H1 (cell line): ENCODE results near the gene SNAP29. TPM values are rescaled to one million over a fixed set of nuclear protein-coding genes. Genes with fewer than 3 reads are reported as not detected.

Experiments
- CTCF ChIA-PET: fragments of 300-600 bp; sonication (Branson Sonifier 250); formaldehyde crosslinking; loops from one replicate; lab custom pipeline; 2021; ENCODE audit not compliant: partially characterized antibody; lab: Charles Lee
- POLR2A ChIA-PET: fragments of 300-600 bp; sonication (Branson Sonifier 250); formaldehyde crosslinking; loops from one replicate; lab custom pipeline; 2021; ENCODE audit warnings: inconsistent platforms; ENCODE audit not compliant: partially characterized antibody; lab: Charles Lee
- DNase-seq, 2 experiments: peaks; one replicate each; pipeline versions ENCODE4 v3.0.0 to v3.0.0-alpha.2; 2010 to 2022; ENCODE audit warnings: low spot score in 2 of 2, low read depth in 1 of 2, mixed read lengths in 1 of 2
- FAIRE-seq: peaks from 2 replicates; lab custom pipeline; 2011; peaks lifted over from hg19 to GRCh38; lab: Jason Lieb, UNC
- H2AFZ ChIP-seq: 2 replicates; pipeline ENCODE4 v1.8.1; 2012; ENCODE audit warnings: low read length, inconsistent platforms
- H2AK5ac ChIP-seq: 2 replicates; pipeline ENCODE4 v1.6.1; 2013; ENCODE audit warnings: low read depth, low read length
- H2BK120ac ChIP-seq: replicated peaks from 2 replicates; pipeline ENCODE3; 2013; ENCODE audit warnings: low read depth, low read length, inconsistent platforms
- H2BK12ac ChIP-seq: 2 replicates; pipeline ENCODE4 v1.6.1; 2013; ENCODE audit warnings: low read depth, low read length
- H2BK15ac ChIP-seq: 2 replicates; pipeline ENCODE4 v1.6.1; 2013; ENCODE audit warnings: low read length
- H2BK20ac ChIP-seq: 2 replicates; pipeline ENCODE4 v1.6.1; 2013; ENCODE audit warnings: low read length
- H2BK5ac ChIP-seq: 2 replicates; pipeline ENCODE4 v1.6.1; 2013; ENCODE audit warnings: low read depth, low read length
- H3K14ac ChIP-seq: 2 replicates; pipeline ENCODE4 v1.6.1; 2013; ENCODE audit warnings: inconsistent platforms; ENCODE audit not compliant: insufficient read length
- H3K18ac ChIP-seq: 2 replicates; pipeline ENCODE4 v1.6.1; 2013; ENCODE audit warnings: low read length; ENCODE audit errors: extremely low read depth
- H3K23ac ChIP-seq: 2 replicates; pipeline ENCODE4 v1.6.1; 2013; ENCODE audit warnings: inconsistent platforms; ENCODE audit not compliant: insufficient read length
- H3K23me2 ChIP-seq: 2 replicates; pipeline ENCODE4 v1.6.1; 2013; ENCODE audit warnings: low read depth, low read length
- H3K27ac ChIP-seq: 2 replicates; pipeline ENCODE4 v1.6.1; 2011; ENCODE audit warnings: low read depth, low read length, inconsistent platforms
- H3K27me3 ChIP-seq, 4 experiments: replicated peaks in 1 of 4; 1 replicate in 1 of 4; 2 replicates in 3 of 4; pipeline versions ENCODE4 v1.6.1 to v1.8.1; 2011 to 2013; ENCODE audit warnings: low read length in 3 of 4, mild to moderate bottlenecking in 3 of 4, inconsistent platforms in 2 of 4, mixed read lengths in 2 of 4, moderate library complexity in 1 of 4; ENCODE audit not compliant: control insufficient read depth in 3 of 4, insufficient read depth in 3 of 4; ENCODE audit errors: extremely low read depth in 1 of 4
- H3K36me3 ChIP-seq, 4 experiments: 2 replicates each; pipeline versions ENCODE4 v1.6.1 to v1.8.1; 2011 to 2013; ENCODE audit warnings: mild to moderate bottlenecking in 4 of 4, low read length in 3 of 4, moderate library complexity in 2 of 4, control low read depth in 1 of 4, inconsistent platforms in 1 of 4; ENCODE audit not compliant: insufficient read depth in 4 of 4, control insufficient read depth in 2 of 4
- H3K4ac ChIP-seq: replicated peaks from 2 replicates; pipeline ENCODE3; 2013; ENCODE audit warnings: low read length, low read depth, mixed read lengths, inconsistent platforms; ENCODE audit not compliant: insufficient read length
- H3K4me1 ChIP-seq, 4 experiments: replicated peaks in 1 of 4; 1 replicate in 1 of 4; 2 replicates in 3 of 4; pipeline versions ENCODE4 v1.6.1 to v1.8.1; 2011 to 2013; ENCODE audit warnings: low read length in 3 of 4, inconsistent platforms in 2 of 4, mixed read lengths in 1 of 4; ENCODE audit not compliant: insufficient read depth in 4 of 4, control insufficient read depth in 3 of 4
- H3K4me2 ChIP-seq, 2 experiments: 2 replicates each; pipeline versions ENCODE4 v1.6.1 to v1.8.1; 2011 to 2013; ENCODE audit warnings: low read depth in 2 of 2, low read length in 2 of 2, control low read depth in 1 of 2, inconsistent platforms in 1 of 2, mild to moderate bottlenecking in 1 of 2; ENCODE audit not compliant: insufficient read depth in 1 of 2
- H3K4me3 ChIP-seq, 4 experiments: fragments of 200-600, 300-600 bp in 1 of 4; sonication (generic), shearing (Covaris generic), sonication (Bioruptor Twin) in 1 of 4; 2 replicates each; pipeline versions ENCODE4 v1.5.1 to v1.8.1; 2011 to 2016; ENCODE audit warnings: low read length in 4 of 4, low read depth in 3 of 4, control low read depth in 2 of 4, inconsistent platforms in 2 of 4, mild to moderate bottlenecking in 2 of 4, mixed read lengths in 1 of 4, moderate library complexity in 1 of 4; ENCODE audit not compliant: insufficient read depth in 2 of 4; ENCODE audit errors: extremely low read depth in 1 of 4
- H3K56ac ChIP-seq: replicated peaks from 2 replicates; pipeline ENCODE3; 2013; ENCODE audit warnings: low read depth, mild to moderate bottlenecking, mixed read lengths, low read length, inconsistent platforms; ENCODE audit not compliant: insufficient read length
- H3K79me1 ChIP-seq: 2 replicates; pipeline ENCODE4 v1.6.1; 2013; ENCODE audit warnings: low read depth, low read length, control low read depth
- H3K79me2 ChIP-seq, 2 experiments: 2 replicates each; pipeline versions ENCODE4 v1.6.1 to v1.8.1; 2012 to 2013; ENCODE audit warnings: low read length in 2 of 2, mild to moderate bottlenecking in 2 of 2, inconsistent platforms in 1 of 2; ENCODE audit not compliant: insufficient read depth in 2 of 2, control insufficient read depth in 1 of 2
- H3K9ac ChIP-seq, 4 experiments: replicated peaks in 1 of 4; 1 replicate in 1 of 4; 2 replicates in 3 of 4; pipeline versions ENCODE4 v1.6.1 to v1.8.1; 2011 to 2013; ENCODE audit warnings: low read depth in 3 of 4, low read length in 3 of 4, control low read depth in 2 of 4, mild to moderate bottlenecking in 2 of 4, moderate library complexity in 2 of 4, inconsistent platforms in 1 of 4; ENCODE audit errors: extremely low read depth in 1 of 4
- H3K9me3 ChIP-seq, 2 experiments: 2 replicates each; pipeline versions ENCODE4 v1.6.1 to v1.8.1; 2012 to 2013; ENCODE audit warnings: mild to moderate bottlenecking in 2 of 2, moderate library complexity in 2 of 2, control low read depth in 1 of 2, inconsistent platforms in 1 of 2, low read depth in 1 of 2, low read length in 1 of 2, mixed read lengths in 1 of 2; ENCODE audit not compliant: insufficient read depth in 2 of 2
- H4K20me1 ChIP-seq, 2 experiments: replicated peaks in 1 of 2; 2 replicates each; pipeline versions ENCODE3 to v1.8.1; 2011 to 2013; ENCODE audit warnings: inconsistent platforms in 2 of 2, low read length in 2 of 2, mild to moderate bottlenecking in 1 of 2; ENCODE audit not compliant: insufficient read depth in 2 of 2, control insufficient read depth in 1 of 2
- H4K5ac ChIP-seq: 2 replicates; pipeline ENCODE4 v1.6.1; 2013; ENCODE audit warnings: low read length, low read depth, mixed read lengths, inconsistent platforms; ENCODE audit not compliant: insufficient read length
- H4K8ac ChIP-seq: 2 replicates; pipeline ENCODE4 v1.8.0; 2013; ENCODE audit warnings: mild to moderate bottlenecking, moderate library complexity, low read length, inconsistent platforms; ENCODE audit not compliant: insufficient read depth; ENCODE audit errors: extremely low read depth
- H4K91ac ChIP-seq: replicated peaks from 2 replicates; pipeline ENCODE3; 2013; ENCODE audit warnings: low read length, mixed read lengths, inconsistent platforms; ENCODE audit not compliant: insufficient read length
- BRCA1 ChIP-seq: IDR thresholded peaks from 2 replicates; pipeline ENCODE4 v1.6.1; 2012; ENCODE audit warnings: low read depth, low read length, improper control_type of control experiment
- CBX5 ChIP-seq: fragments of 300-800, 300-1000 bp; sonication (generic); IDR thresholded peaks from 2 replicates; pipeline ENCODE4 v1.7.1; 2016; ENCODE audit warnings: antibody characterized with exemption, low read length, low read depth
- EZH2 ChIP-seq: fragments of 200-600 bp; sonication (generic); IDR thresholded peaks from 2 replicates; pipeline ENCODE4 v1.7.1; 2012; ENCODE audit warnings: low read depth, mild to moderate bottlenecking, moderate library complexity, low read length, inconsistent platforms; ENCODE audit not compliant: severe bottlenecking
- GABPA ChIP-seq: IDR thresholded peaks from 2 replicates; pipeline ENCODE4 v1.6.1; 2011; ENCODE audit warnings: mild to moderate bottlenecking, low read length, moderate library complexity, borderline replicate concordance; ENCODE audit not compliant: insufficient read depth
- HDAC2 ChIP-seq, 2 experiments: fragments of 300-600 bp in 1 of 2; sonication (generic) in 1 of 2; IDR thresholded peaks; 2 replicates each; pipeline ENCODE4 v1.6.1; 2011 to 2012; ENCODE audit warnings: low read depth in 2 of 2, low read length in 2 of 2, mild to moderate bottlenecking in 2 of 2, moderate library complexity in 2 of 2, borderline replicate concordance in 1 of 2, inconsistent platforms in 1 of 2
- KDM5A ChIP-seq: fragments of 200-600 bp; IDR thresholded peaks from 2 replicates; pipeline ENCODE4 v1.7.1; 2012; ENCODE audit warnings: mild to moderate bottlenecking, low read length, inconsistent platforms, mixed read lengths
- POLR2AphosphoS5 ChIP-seq: IDR thresholded peaks from 2 replicates; pipeline ENCODE4 v1.6.1; 2011; ENCODE audit warnings: low read depth, low read length
- TEAD4 ChIP-seq: IDR thresholded peaks from 2 replicates; pipeline ENCODE4 v1.6.1; 2012; ENCODE audit warnings: low read depth, low read length, inconsistent platforms, mixed read lengths
- YY1 ChIP-seq: IDR thresholded peaks from 2 replicates; pipeline ENCODE4 v1.6.1; 2011; ENCODE audit warnings: low read depth, mild to moderate bottlenecking, low read length
- WGBS, 2 experiments: shearing (Covaris generic) in 1 of 2; methylation state at CpG; one replicate each; pipeline versions ENCODE4 v1.1.6 to v1.1.7; 2013 to 2015; ENCODE audit warnings: low lambda C conversion rate in 2 of 2, mixed read lengths in 2 of 2, inconsistent platforms in 1 of 2, low coverage in 1 of 2, missing lambda C conversion rate in 1 of 2; ENCODE audit not compliant: insufficient replicate concordance in 2 of 2, insufficient coverage in 1 of 2, insufficient read length in 1 of 2; ENCODE audit errors: extremely low coverage in 1 of 2, missing lambda C conversion rate in 1 of 2; 5-methylcytosine and 5-hydroxymethylcytosine counted together
- polyA plus RNA-seq, 7 experiments: library from polyadenylated mRNA; depleted of rRNA in 3 of 7; stranded (reverse) in 5 of 7; unstranded in 2 of 7; fragments of >200 nt in 5 of 7; fragments of 200-250 nt in 2 of 7; gene quantifications; 1 replicate in 5 of 7; 2 replicates in 1 of 7; 4 replicates in 1 of 7; pipeline versions ENCODE4 v1.2.1 to v1.2.3, GENCODE V29; 2011 to 2013; ENCODE audit warnings: missing spikeins in 2 of 7, mixed read lengths in 2 of 7
- total RNA-seq: library from RNA; stranded (reverse); fragmentation: NEBNext Ultra II Directional; extraction: Animal tissue kit (Norgen Biotek cat#: 25700); gene quantifications from 2 replicates; pipeline ENCODE4 v1.2.1, GENCODE V29; 2021
- TF ChIP-seq, protein P1 (sequence below), 3 experiments: IDR thresholded peaks; 1 replicate in 2 of 3; 2 replicates in 1 of 3; pipeline versions ENCODE4 v1.5.1 to v1.6.1; 2011; ENCODE audit warnings: low read length in 3 of 3, mild to moderate bottlenecking in 3 of 3, inconsistent platforms in 2 of 3, low read depth in 1 of 3, moderate library complexity in 1 of 3; ENCODE audit not compliant: insufficient read depth in 1 of 3; ENCODE audit errors: control extremely low read depth in 1 of 3

The SNAP29 gene
- total and polyA plus RNA-seq, 2 of the 8 experiments (the other 6 are each of a cell fraction or from before 2014, with no cell fraction given): 11.8 to 15.0 TPM

DNA sequence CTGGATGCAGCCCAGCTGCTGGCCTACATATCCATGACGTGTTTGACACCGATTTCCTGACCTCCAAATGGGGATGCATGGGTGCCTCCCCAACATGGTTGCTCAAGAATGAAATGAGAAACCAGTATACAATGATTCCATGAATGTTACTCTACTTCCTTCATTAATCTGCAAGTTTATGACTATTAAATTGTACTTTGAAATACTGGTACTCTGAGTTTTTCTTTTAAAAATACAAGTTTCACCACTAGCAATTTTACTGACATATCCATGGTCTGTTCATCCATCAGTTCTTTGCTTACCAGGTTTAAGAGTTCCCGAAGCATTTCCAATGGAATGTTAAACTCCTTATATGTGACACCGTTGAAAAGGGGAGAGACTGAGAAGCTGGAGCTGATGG, 45.8 kb upstream of the SNAP29 start:
- Histone ChIP-seq H3K27ac (no peak overlapping the region), H3K9me3 (no peaks in the 10 kb centered on the region), H4K91ac (no peak overlapping the region), H3K56ac (no peak overlapping the region), H2BK120ac (no peak overlapping the region), H2BK15ac (no peak overlapping the region), H2BK5ac (no peak overlapping the region), H3K4ac (no peak overlapping the region), H2AFZ (no peak overlapping the region), H3K79me2 (no peaks in the 10 kb centered on the region), H3K23ac (no peak overlapping the region), H3K18ac (no peak overlapping the region), H3K36me3 (peaks cover 0 to 5% (median 1%) of the 10 kb centered on the region in 4 experiments; a peak in 2 of 8 replicates), H3K4me2 (no peak overlapping the region), H4K20me1 (no peaks in the 10 kb centered on the region), H4K5ac (no peak overlapping the region), H2BK12ac (no peak overlapping the region), H2BK20ac (no peak overlapping the region), H3K4me1 (no peaks in the 10 kb centered on the region), H3K27me3 (no peaks in the 10 kb centered on the region), H3K79me1 (no peaks in the 10 kb centered on the region), H3K9ac (no peak overlapping the region), H2AK5ac (no peak overlapping the region), H3K23me2 (no peaks in the 10 kb centered on the region), H3K14ac (no peak overlapping the region), H3K4me3 (no peak overlapping the region), H4K8ac (no peak overlapping the region)
- 91% methylated on average over 4 of the region's 4 CpGs; no CpG with 5 or more reads in 1 of the 2 experiments for WGBS, 2 experiments
- DNase-seq (no peak), FAIRE-seq (no peak)
- TF ChIP-seq POLR2AphosphoS5 (no peak), EZH2 (no peak), TEAD4 (no peak), YY1 (no peak), BRCA1 (no peak), KDM5A (no peak), HDAC2 (IDR thresholded peaks at IDR 0.05; ENCODE audit: borderline replicate concordance in 1 of 2, low read depth in 2 of 2, low read length in 2 of 2) (no peak), GABPA (no peak), CBX5 (no peak)
- TF ChIP-seq, protein P1, sequence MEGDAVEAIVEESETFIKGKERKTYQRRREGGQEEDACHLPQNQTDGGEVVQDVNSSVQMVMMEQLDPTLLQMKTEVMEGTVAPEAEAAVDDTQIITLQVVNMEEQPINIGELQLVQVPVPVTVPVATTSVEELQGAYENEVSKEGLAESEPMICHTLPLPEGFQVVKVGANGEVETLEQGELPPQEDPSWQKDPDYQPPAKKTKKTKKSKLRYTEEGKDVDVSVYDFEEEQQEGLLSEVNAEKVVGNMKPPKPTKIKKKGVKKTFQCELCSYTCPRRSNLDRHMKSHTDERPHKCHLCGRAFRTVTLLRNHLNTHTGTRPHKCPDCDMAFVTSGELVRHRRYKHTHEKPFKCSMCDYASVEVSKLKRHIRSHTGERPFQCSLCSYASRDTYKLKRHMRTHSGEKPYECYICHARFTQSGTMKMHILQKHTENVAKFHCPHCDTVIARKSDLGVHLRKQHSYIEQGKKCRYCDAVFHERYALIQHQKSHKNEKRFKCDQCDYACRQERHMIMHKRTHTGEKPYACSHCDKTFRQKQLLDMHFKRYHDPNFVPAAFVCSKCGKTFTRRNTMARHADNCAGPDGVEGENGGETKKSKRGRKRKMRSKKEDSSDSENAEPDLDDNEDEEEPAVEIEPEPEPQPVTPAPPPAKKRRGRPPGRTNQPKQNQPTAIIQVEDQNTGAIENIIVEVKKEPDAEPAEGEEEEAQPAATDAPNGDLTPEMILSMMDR (IDR thresholded peaks at IDR 0.05; ENCODE audit: control extremely low read depth in 1 of 3, insufficient read depth in 1 of 3, low read depth in 1 of 3, low read length in 3 of 3): no peak
- ChIA-PET POLR2A (interaction anchor here (1.0 kb wide), 1 partner anchor 32 kb away, joined by 3 read pairs; no protein-coding TSS in a partner anchor), CTCF (interaction anchor here (0.9 to 1.3 kb wide), 3 partner anchors 29 to 73 kb away, joined by 3 read pairs; no protein-coding TSS in a partner anchor)
